ENCODE measurements around the gene ATXN7L1. TPM values are rescaled to one million over a fixed set of nuclear protein-coding genes. Genes with fewer than 3 reads are reported as not detected.

ATXN7L1 gene
- total and polyA plus RNA-seq, 5 donors: 2.4 to 6.5 (median 4.5) TPM

GRCh38 chr7:105825371-105825770 is 51.0 kb downstream of the ATXN7L1 start:
- H3K27me3 ChIP-seq (ENCODE audit: control insufficient read depth, insufficient read depth): no peaks in the 10 kb centered on the region
- H3K4me3 ChIP-seq (ENCODE audit: low read length): no peak overlapping the region
- intact Hi-C loops (cut with DNase I): no loop called here
- H3K9me3 ChIP-seq (ENCODE audit: control insufficient read depth, low read length): no peaks in the 10 kb centered on the region
- DNase-seq (no peak), ATAC-seq (no peak)
- WGBS: 91% methylated on average over 1 of the region's 1 CpG
- peaks cover 7% of the 10 kb centered on the region for H3K4me1 ChIP-seq (ENCODE audit: control insufficient read depth, insufficient read depth, low read length)
- no peak overlapping the region for H3K27ac ChIP-seq (ENCODE audit: low read length)

- intact Hi-C loops (cut with DNase I): no loop called here
- Histone ChIP-seq H3K27me3 (ENCODE audit: control insufficient read depth, insufficient read depth) (no peaks in the 10 kb centered on the region), H3K27ac (ENCODE audit: low read length) (no peak overlapping the region), H3K4me3 (ENCODE audit: low read length) (no peak overlapping the region), H3K9me3 (ENCODE audit: control insufficient read depth, low read length) (no peaks in the 10 kb centered on the region), H3K4me1 (ENCODE audit: control insufficient read depth, insufficient read depth, low read length) (peaks cover 4% of the 10 kb centered on the region)
- 47% methylated on average over 1 of the region's 1 CpG for WGBS
- ATAC-seq (no peak), DNase-seq (no peak)
Observed at GRCh38 chr7:105822806-105823205, 53.6 kb downstream of the ATXN7L1 start.

- no peaks in the 10 kb centered on the region for H3K27me3 ChIP-seq (ENCODE audit: control insufficient read depth, insufficient read depth)
- intact Hi-C loops (cut with DNase I): no loop called here
Observed at GRCh38 chr7:105821527-105821926, 54.9 kb downstream of the ATXN7L1 start.

GRCh38 chr7:105820363-105821066 is 55.9 kb downstream of the ATXN7L1 start:
- no peak for DNase-seq
- WGBS: 91% methylated on average over 5 of the region's 5 CpGs

More at GRCh38 chr7:105821527-105821926, 54.9 kb downstream of the ATXN7L1 start:
- DNase-seq (no peak), ATAC-seq (no peak)
- H3K4me3 ChIP-seq (ENCODE audit: low read length): no peak overlapping the region
- H3K9me3 ChIP-seq (ENCODE audit: control insufficient read depth, low read length): no peaks in the 10 kb centered on the region
- H3K27ac ChIP-seq (ENCODE audit: low read length): no peak overlapping the region
- H3K4me1 ChIP-seq (ENCODE audit: control insufficient read depth, insufficient read depth, low read length): peaks cover 3% of the 10 kb centered on the region
- 97% methylated on average over 4 of the region's 4 CpGs for WGBS

GRCh38 chr7:105819559-105819958 is 56.8 kb downstream of the ATXN7L1 start:
- H3K27ac ChIP-seq (ENCODE audit: low read length): no peak overlapping the region
- H3K4me1 ChIP-seq (ENCODE audit: control insufficient read depth, insufficient read depth, low read length): peaks cover 7% of the 10 kb centered on the region
- no peaks in the 10 kb centered on the region for H3K9me3 ChIP-seq (ENCODE audit: control insufficient read depth, low read length)
- H3K4me3 ChIP-seq (ENCODE audit: low read length): no peak overlapping the region
- H3K27me3 ChIP-seq (ENCODE audit: control insufficient read depth, insufficient read depth): no peaks in the 10 kb centered on the region
- ATAC-seq (no peak), DNase-seq (no peak)
- WGBS: 99% methylated on average over 18 of the region's 18 CpGs
- intact Hi-C loops (cut with DNase I): no loop called here

More at GRCh38 chr7:105820363-105821066, 55.9 kb downstream of the ATXN7L1 start:
- H3K27me3 ChIP-seq (ENCODE audit: control insufficient read depth, insufficient read depth): no peaks in the 10 kb centered on the region
- ATAC-seq: no peak
- H3K4me1 ChIP-seq (ENCODE audit: control insufficient read depth, insufficient read depth, low read length): peaks cover 4% of the 10 kb centered on the region
- H3K27ac ChIP-seq (ENCODE audit: low read length): no peak overlapping the region
- no peaks in the 10 kb centered on the region for H3K9me3 ChIP-seq (ENCODE audit: control insufficient read depth, low read length)
- H3K4me3 ChIP-seq (ENCODE audit: low read length): no peak overlapping the region
- intact Hi-C loops (cut with DNase I): no loop called here

- DNase-seq (no peak), ATAC-seq (no peak)
- H3K27ac ChIP-seq (ENCODE audit: low read length): no peak overlapping the region
- peaks cover 7% of the 10 kb centered on the region for H3K4me1 ChIP-seq (ENCODE audit: control insufficient read depth, insufficient read depth, low read length)
- H3K9me3 ChIP-seq (ENCODE audit: control insufficient read depth, low read length): no peaks in the 10 kb centered on the region
- H3K4me3 ChIP-seq (ENCODE audit: low read length): no peak overlapping the region
- intact Hi-C loops (cut with DNase I): no loop called here
- no peaks in the 10 kb centered on the region for H3K27me3 ChIP-seq (ENCODE audit: control insufficient read depth, insufficient read depth)
- WGBS: 91% methylated on average over 6 of the region's 6 CpGs
Observed at GRCh38 chr7:105816954-105817615, 59.3 kb downstream of the ATXN7L1 start.

GRCh38 chr7:105816266-105816843 is 60.0 kb downstream of the ATXN7L1 start:
- 74% methylated on average over 5 of the region's 5 CpGs for WGBS
- Histone ChIP-seq H3K4me1 (ENCODE audit: control insufficient read depth, insufficient read depth, low read length) (peaks cover 4% of the 10 kb centered on the region), H3K27me3 (ENCODE audit: control insufficient read depth, insufficient read depth) (no peaks in the 10 kb centered on the region), H3K9me3 (ENCODE audit: control insufficient read depth, low read length) (no peaks in the 10 kb centered on the region), H3K27ac (ENCODE audit: low read length) (no peak overlapping the region), H3K4me3 (ENCODE audit: low read length) (no peak overlapping the region)
- ATAC-seq: no peak
- DNase-seq: no peak
- intact Hi-C loops (cut with DNase I): no loop called here

GRCh38 chr7:105815576-105815975 is 60.8 kb downstream of the ATXN7L1 start:
- Histone ChIP-seq H3K4me1 (ENCODE audit: control insufficient read depth, insufficient read depth, low read length) (peaks cover 4% of the 10 kb centered on the region), H3K27me3 (ENCODE audit: control insufficient read depth, insufficient read depth) (no peaks in the 10 kb centered on the region), H3K27ac (ENCODE audit: low read length) (no peak overlapping the region), H3K9me3 (ENCODE audit: control insufficient read depth, low read length) (no peaks in the 10 kb centered on the region), H3K4me3 (ENCODE audit: low read length) (no peak overlapping the region)
- intact Hi-C loops (cut with DNase I): no loop called here
- peak in 1 of 2 donors; percentile 68 for ATAC-seq
- peak in 1 of 3 donors; percentile 66 for DNase-seq
- 46% methylated on average over 6 of the region's 6 CpGs for WGBS

GRCh38 chr7:105814481-105814880 is 61.9 kb downstream of the ATXN7L1 start:
- Histone ChIP-seq H3K27me3 (ENCODE audit: control insufficient read depth, insufficient read depth) (no peaks in the 10 kb centered on the region), H3K4me3 (ENCODE audit: low read length) (no peak overlapping the region), H3K9me3 (ENCODE audit: control insufficient read depth, low read length) (no peaks in the 10 kb centered on the region), H3K27ac (ENCODE audit: low read length) (no peak overlapping the region), H3K4me1 (ENCODE audit: control insufficient read depth, insufficient read depth, low read length) (peaks cover 4% of the 10 kb centered on the region)
- no peak for DNase-seq
- ATAC-seq: no peak
- intact Hi-C loops (cut with DNase I): no loop called here

- WGBS: 93% methylated on average over 6 of the region's 6 CpGs
- ATAC-seq (no peak), DNase-seq (no peak)
- intact Hi-C loops (cut with DNase I): no loop called here
- Histone ChIP-seq H3K4me1 (ENCODE audit: control insufficient read depth, insufficient read depth, low read length) (peaks cover 4% of the 10 kb centered on the region), H3K27ac (ENCODE audit: low read length) (no peak overlapping the region), H3K4me3 (ENCODE audit: low read length) (no peak overlapping the region), H3K27me3 (ENCODE audit: control insufficient read depth, insufficient read depth) (no peaks in the 10 kb centered on the region), H3K9me3 (ENCODE audit: control insufficient read depth, low read length) (no peaks in the 10 kb centered on the region)
Observed at GRCh38 chr7:105811189-105811847, 65.1 kb downstream of the ATXN7L1 start.

GRCh38 chr7:105810556-105810955 is 65.8 kb downstream of the ATXN7L1 start:
- Histone ChIP-seq H3K27me3 (ENCODE audit: control insufficient read depth, insufficient read depth) (no peaks in the 10 kb centered on the region), H3K9me3 (ENCODE audit: control insufficient read depth, low read length) (no peaks in the 10 kb centered on the region), H3K4me1 (ENCODE audit: control insufficient read depth, insufficient read depth, low read length) (peaks cover 3% of the 10 kb centered on the region), H3K4me3 (ENCODE audit: low read length) (no peak overlapping the region), H3K27ac (ENCODE audit: low read length) (no peak overlapping the region)
- WGBS: 96% methylated on average over 8 of the region's 8 CpGs
- ATAC-seq (no peak), DNase-seq (no peak)
- intact Hi-C loops (cut with DNase I): no loop called here
